Measurements from ENCODE around the gene FRMPD2. TPM values are rescaled to one million over a fixed set of nuclear protein-coding genes. Genes with fewer than 3 reads are reported as not detected.

The FRMPD2 gene
- total RNA-seq, 1 experiment from 2014 or later, result 1.1 TPM

DNA sequence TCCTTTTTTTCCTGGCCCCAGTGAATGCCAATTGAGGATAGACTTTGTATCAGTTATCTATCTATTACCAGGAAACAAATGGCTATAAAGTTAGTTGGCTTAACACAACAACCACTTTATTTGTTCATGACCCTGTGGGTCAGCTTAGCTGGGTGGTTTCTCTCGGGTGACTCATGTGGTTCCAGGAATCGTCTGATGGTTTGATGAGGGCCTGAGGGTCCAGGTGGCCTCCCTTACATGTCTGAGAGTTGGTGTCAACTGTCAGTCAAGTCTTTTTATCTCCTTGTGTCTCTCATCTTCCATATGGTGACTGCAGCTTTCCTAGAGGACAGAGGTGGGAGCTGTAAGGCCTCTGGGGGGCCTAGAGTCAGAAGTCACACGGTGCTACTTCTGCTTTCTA is 16.7 kb upstream of the FRMPD2 start:
- H3K27ac Mint-ChIP-seq, result no peak overlapping the region
- no peaks in the 10 kb centered on the region for H3K9me3 Mint-ChIP-seq
- no peak for ATAC-seq
- H3K27me3 Mint-ChIP-seq (ENCODE audit: low read depth), result no peaks in the 10 kb centered on the region; the same call in 1 of the 2 replicates
- TF ChIP-seq SMAD3 (CRISPR knock-in tag; IDR thresholded peaks at IDR 0.05; ENCODE audit: borderline replicate concordance) (no peak), TEAD4 (CRISPR knock-in tag; IDR thresholded peaks at IDR 0.05) (no peak), KAT7 (CRISPR knock-in tag; IDR thresholded peaks at IDR 0.05; ENCODE audit: borderline replicate concordance) (no peak), RORB (CRISPR knock-in tag; IDR thresholded peaks at IDR 0.05) (no peak), ZNF219 (CRISPR knock-in tag; IDR thresholded peaks at IDR 0.05; ENCODE audit: borderline replicate concordance) (no peak), GRHL2 (CRISPR knock-in tag; IDR thresholded peaks at IDR 0.05; ENCODE audit: insufficient replicate concordance, severe bottlenecking) (no peak)
- TF ChIP-seq, protein P1, sequence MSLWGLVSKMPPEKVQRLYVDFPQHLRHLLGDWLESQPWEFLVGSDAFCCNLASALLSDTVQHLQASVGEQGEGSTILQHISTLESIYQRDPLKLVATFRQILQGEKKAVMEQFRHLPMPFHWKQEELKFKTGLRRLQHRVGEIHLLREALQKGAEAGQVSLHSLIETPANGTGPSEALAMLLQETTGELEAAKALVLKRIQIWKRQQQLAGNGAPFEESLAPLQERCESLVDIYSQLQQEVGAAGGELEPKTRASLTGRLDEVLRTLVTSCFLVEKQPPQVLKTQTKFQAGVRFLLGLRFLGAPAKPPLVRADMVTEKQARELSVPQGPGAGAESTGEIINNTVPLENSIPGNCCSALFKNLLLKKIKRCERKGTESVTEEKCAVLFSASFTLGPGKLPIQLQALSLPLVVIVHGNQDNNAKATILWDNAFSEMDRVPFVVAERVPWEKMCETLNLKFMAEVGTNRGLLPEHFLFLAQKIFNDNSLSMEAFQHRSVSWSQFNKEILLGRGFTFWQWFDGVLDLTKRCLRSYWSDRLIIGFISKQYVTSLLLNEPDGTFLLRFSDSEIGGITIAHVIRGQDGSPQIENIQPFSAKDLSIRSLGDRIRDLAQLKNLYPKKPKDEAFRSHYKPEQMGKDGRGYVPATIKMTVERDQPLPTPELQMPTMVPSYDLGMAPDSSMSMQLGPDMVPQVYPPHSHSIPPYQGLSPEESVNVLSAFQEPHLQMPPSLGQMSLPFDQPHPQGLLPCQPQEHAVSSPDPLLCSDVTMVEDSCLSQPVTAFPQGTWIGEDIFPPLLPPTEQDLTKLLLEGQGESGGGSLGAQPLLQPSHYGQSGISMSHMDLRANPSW (CRISPR knock-in tag; conservative IDR thresholded peaks at IDR 0.05; ENCODE audit: low read depth), result no peak
- TF ChIP-seq, protein P2, sequence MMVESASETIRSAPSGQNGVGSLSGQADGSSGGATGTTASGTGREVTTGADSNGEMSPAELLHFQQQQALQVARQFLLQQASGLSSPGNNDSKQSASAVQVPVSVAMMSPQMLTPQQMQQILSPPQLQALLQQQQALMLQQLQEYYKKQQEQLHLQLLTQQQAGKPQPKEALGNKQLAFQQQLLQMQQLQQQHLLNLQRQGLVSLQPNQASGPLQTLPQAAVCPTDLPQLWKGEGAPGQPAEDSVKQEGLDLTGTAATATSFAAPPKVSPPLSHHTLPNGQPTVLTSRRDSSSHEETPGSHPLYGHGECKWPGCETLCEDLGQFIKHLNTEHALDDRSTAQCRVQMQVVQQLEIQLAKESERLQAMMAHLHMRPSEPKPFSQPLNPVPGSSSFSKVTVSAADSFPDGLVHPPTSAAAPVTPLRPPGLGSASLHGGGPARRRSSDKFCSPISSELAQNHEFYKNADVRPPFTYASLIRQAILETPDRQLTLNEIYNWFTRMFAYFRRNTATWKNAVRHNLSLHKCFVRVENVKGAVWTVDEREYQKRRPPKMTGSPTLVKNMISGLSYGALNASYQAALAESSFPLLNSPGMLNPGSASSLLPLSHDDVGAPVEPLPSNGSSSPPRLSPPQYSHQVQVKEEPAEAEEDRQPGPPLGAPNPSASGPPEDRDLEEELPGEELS (CRISPR knock-in tag; IDR thresholded peaks at IDR 0.05), result no peak
- CTCF ChIA-PET, result interaction anchor here (2.2 kb wide), 1 partner anchor 9 kb away, joined by 18 read pairs; no protein-coding TSS in a partner anchor
- POLR2A ChIA-PET, result no interaction called here
- no peak overlapping the region for H3K4me3 Mint-ChIP-seq
- DNase-seq (ENCODE audit: low spot score), result no peak
- H3K36me3 Mint-ChIP-seq, result no peaks in the 10 kb centered on the region
- peaks cover 16% of the 10 kb centered on the region for H3K4me1 Mint-ChIP-seq

DNA sequence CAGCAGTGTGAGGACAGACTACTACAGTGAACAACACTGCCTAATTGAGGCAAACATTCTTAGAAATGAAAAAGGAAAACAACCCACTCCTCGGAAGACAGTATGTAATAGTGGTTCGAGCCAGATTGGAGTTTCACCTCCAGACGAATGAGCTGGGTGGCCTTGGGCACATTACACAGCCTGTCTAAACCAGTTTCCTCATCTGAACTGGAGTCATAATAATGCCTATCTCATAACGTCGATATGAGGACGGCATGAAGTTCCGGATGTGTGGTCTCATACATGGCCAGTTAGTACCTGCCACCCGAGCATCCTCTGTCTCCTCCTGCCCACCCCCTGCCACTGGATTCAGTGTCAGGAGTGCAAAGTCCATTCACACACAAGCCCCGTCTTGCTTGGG is 15.8 kb upstream of the FRMPD2 start:
- Mint-ChIP-seq H3K36me3 (no peaks in the 10 kb centered on the region), H3K27me3 (ENCODE audit: low read depth) (no peaks in the 10 kb centered on the region; the same call in 1 of the 2 replicates), H3K9me3 (no peaks in the 10 kb centered on the region), H3K27ac (no peak overlapping the region), H3K4me1 (peaks cover 16% of the 10 kb centered on the region), H3K4me3 (no peak overlapping the region)
- no peak for TF ChIP-seq GABPB1 (CRISPR knock-in tag; IDR thresholded peaks at IDR 0.05)
- TF ChIP-seq ZNF138 (CRISPR knock-in tag; conservative IDR thresholded peaks at IDR 0.05), result no peak
- no peak for TF ChIP-seq SP1 (CRISPR knock-in tag; conservative IDR thresholded peaks at IDR 0.05)
- TF ChIP-seq, protein P3, sequence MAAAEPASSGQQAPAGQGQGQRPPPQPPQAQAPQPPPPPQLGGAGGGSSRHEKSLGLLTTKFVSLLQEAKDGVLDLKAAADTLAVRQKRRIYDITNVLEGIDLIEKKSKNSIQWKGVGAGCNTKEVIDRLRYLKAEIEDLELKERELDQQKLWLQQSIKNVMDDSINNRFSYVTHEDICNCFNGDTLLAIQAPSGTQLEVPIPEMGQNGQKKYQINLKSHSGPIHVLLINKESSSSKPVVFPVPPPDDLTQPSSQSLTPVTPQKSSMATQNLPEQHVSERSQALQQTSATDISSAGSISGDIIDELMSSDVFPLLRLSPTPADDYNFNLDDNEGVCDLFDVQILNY (CRISPR knock-in tag; IDR thresholded peaks at IDR 0.05), result no peak
- TF ChIP-seq FOXJ3 (CRISPR knock-in tag; IDR thresholded peaks at IDR 0.05; ENCODE audit: borderline replicate concordance), result no peak
- no peak for TF ChIP-seq OVOL2 (CRISPR knock-in tag; IDR thresholded peaks at IDR 0.05; ENCODE audit: borderline replicate concordance)
- no peak for TF ChIP-seq RELA (CRISPR knock-in tag; IDR thresholded peaks at IDR 0.05; ENCODE audit: borderline replicate concordance)
- TF ChIP-seq, protein P2 (CRISPR knock-in tag; IDR thresholded peaks at IDR 0.05), result no peak
- no peak for TF ChIP-seq HMGA2 (CRISPR knock-in tag; IDR thresholded peaks at IDR 0.05)
- TF ChIP-seq NR1H2 (CRISPR knock-in tag; IDR thresholded peaks at IDR 0.05), result no peak
- no peak for TF ChIP-seq NFATC4 (CRISPR knock-in tag; IDR thresholded peaks at IDR 0.05)
- TF ChIP-seq ZNF219 (CRISPR knock-in tag; IDR thresholded peaks at IDR 0.05; ENCODE audit: borderline replicate concordance), result no peak
- TF ChIP-seq ELF4 (CRISPR knock-in tag; IDR thresholded peaks at IDR 0.05; ENCODE audit: low read depth), result no peak
- no peak for TF ChIP-seq NR2C2 (CRISPR knock-in tag; IDR thresholded peaks at IDR 0.05)
- no peak for TF ChIP-seq ZBTB21 (CRISPR knock-in tag; IDR thresholded peaks at IDR 0.05; ENCODE audit: borderline replicate concordance)
- no peak for TF ChIP-seq ETV6 (CRISPR knock-in tag; IDR thresholded peaks at IDR 0.05)
- TF ChIP-seq CREM (CRISPR knock-in tag; IDR thresholded peaks at IDR 0.05), result no peak
- TF ChIP-seq, protein P4, sequence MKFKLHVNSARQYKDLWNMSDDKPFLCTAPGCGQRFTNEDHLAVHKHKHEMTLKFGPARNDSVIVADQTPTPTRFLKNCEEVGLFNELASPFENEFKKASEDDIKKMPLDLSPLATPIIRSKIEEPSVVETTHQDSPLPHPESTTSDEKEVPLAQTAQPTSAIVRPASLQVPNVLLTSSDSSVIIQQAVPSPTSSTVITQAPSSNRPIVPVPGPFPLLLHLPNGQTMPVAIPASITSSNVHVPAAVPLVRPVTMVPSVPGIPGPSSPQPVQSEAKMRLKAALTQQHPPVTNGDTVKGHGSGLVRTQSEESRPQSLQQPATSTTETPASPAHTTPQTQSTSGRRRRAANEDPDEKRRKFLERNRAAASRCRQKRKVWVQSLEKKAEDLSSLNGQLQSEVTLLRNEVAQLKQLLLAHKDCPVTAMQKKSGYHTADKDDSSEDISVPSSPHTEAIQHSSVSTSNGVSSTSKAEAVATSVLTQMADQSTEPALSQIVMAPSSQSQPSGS (CRISPR knock-in tag; IDR thresholded peaks at IDR 0.05; ENCODE audit: borderline replicate concordance, low read depth), result no peak
- ATAC-seq (no peak), DNase-seq (ENCODE audit: low spot score) (no peak)
- CTCF ChIA-PET, result interaction anchor here (0.6 to 2.2 kb wide), 27 partner anchors 10 to 1227 kb away, joined by 3 to 18 read pairs (median 3); partner anchors contain the start of genes FRMPD2 and MAPK8
- POLR2A ChIA-PET, result no interaction called here

All from WTC11 (cell line).